HEK293 (cell line): ENCODE data around the gene CIROP.

Experiments
- CTCF ChIP-seq: fragments of 450-650 bp; formaldehyde crosslinking; IDR thresholded peaks from 2 replicates; pipeline ENCODE4 v1.5.1; 2016; ENCODE audit warnings: missing biosample characterization, missing genetic modification characterization
- KLF1 ChIP-seq: fragments of 450-650 bp; formaldehyde crosslinking; IDR thresholded peaks from 2 replicates; pipeline ENCODE4 v1.5.1; 2016; ENCODE audit warnings: missing biosample characterization, missing genetic modification characterization
- TSHZ1 ChIP-seq: fragments of 450-650 bp; formaldehyde crosslinking; IDR thresholded peaks from 2 replicates; pipeline ENCODE4 v1.5.1; 2016; ENCODE audit warnings: missing biosample characterization, missing genetic modification characterization, borderline replicate concordance
- ZBTB7A ChIP-seq: fragments of 450-650 bp; formaldehyde crosslinking; IDR thresholded peaks from 2 replicates; pipeline ENCODE4 v1.5.1; 2016; ENCODE audit warnings: low read depth, missing biosample characterization, missing genetic modification characterization

GRCh38 chr14:23143911-23144310 is 39.1 kb upstream of the CIROP start:
- TF ChIP-seq TSHZ1 (tag by site-specific recombination) (no peak), KLF1 (tag by site-specific recombination) (no peak), CTCF (no peak), ZBTB7A (tag by site-specific recombination) (no peak)
